ENCODE data around the gene SAMD11. TPM values are rescaled to one million over a fixed set of nuclear protein-coding genes. Genes with fewer than 3 reads are reported as not detected.

The SAMD11 gene
- total RNA-seq, 1 donor from 2014 or later, result 0.53 TPM

DNA sequence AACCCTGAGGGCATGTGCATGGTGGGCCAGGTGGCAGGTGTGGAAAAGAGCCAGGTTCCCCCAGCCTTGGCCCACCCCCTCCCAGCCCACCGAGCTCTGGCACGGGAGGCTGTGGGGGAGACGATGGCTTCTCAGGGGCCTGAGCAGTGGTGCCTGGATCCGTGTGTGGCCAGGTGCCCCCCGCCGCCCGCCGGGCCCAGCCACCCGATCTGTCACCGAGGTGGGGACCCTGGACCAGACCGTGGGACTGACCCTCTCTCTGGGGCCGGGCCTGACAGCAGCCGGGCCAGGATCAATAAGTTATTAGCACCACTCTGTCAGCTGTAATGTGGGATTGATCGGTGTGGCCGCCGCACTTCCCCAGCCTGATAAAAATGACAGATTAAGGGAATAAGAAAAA, 13.8 kb downstream of the SAMD11 start:
- Histone ChIP-seq H3K36me3 (ENCODE audit: control insufficient read depth, insufficient read depth, low read length) (no peaks in the 10 kb centered on the region), H3K4me3 (ENCODE audit: low read depth, low read length) (no peak overlapping the region), H3K27me3 (ENCODE audit: control insufficient read depth, insufficient read depth, low read length) (peaks cover 38% of the 10 kb centered on the region)
- TF ChIP-seq CTCF (IDR thresholded peaks at IDR 0.05; ENCODE audit: insufficient read depth, low read length, severe bottlenecking), result no peak
- DNase-seq (ENCODE audit: low read depth) (no peak), FAIRE-seq (no peak)

- DNase-seq (ENCODE audit: low read depth) (peak; percentile 25), FAIRE-seq (no peak)
- H3K27me3 ChIP-seq (ENCODE audit: control insufficient read depth, insufficient read depth, low read length), result peaks cover 34% of the 10 kb centered on the region
- no peaks in the 10 kb centered on the region for H3K36me3 ChIP-seq (ENCODE audit: control insufficient read depth, insufficient read depth, low read length)
- H3K4me3 ChIP-seq (ENCODE audit: low read depth, low read length), result no peak overlapping the region
- TF ChIP-seq CTCF (IDR thresholded peaks at IDR 0.05; ENCODE audit: insufficient read depth, low read length, severe bottlenecking), result peak; percentile 89
Measured at GRCh38 chr1:938088-938683, 14.5 kb downstream of the SAMD11 start.

DNA sequence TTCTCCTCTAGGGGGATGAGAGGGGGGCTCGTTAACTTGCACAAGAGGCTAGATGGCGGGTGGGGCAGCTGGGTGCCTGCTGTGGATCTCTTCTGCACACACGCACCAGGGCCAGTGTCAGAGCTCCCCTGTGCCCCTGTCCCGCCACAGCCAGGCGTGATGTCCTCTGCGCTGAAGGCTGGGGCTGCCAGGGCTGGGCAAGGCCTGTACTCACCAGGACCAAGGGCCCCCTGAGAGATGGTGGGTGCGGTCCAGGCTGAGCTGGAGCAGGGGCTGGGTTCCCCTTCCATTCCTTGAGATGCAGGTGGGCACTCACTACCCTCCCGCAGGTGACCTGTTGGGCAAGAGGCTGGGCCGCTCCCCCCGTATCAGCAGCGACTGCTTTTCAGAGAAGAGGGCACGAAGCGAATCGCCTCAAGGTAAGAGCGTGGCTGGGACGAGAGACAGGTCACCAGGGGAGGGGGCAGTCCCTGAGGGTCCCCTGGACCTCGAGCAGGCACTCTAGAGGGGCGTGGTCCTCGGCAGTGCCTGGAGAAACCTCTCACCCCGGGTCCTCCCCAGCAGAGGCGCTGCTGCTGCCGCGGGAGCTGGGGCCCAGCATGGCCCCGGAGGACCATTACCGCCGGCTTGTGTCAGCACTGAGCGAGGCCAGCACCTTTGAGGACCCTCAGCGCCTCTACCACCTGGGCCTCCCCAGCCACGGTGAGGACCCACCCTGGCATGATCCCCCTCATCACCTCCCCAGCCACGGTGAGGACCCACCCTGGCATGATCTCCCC, 15.2 kb downstream of the SAMD11 start:
- TF ChIP-seq CTCF (IDR thresholded peaks at IDR 0.05; ENCODE audit: insufficient read depth, low read length, severe bottlenecking), result no peak
- Histone ChIP-seq H3K27me3 (ENCODE audit: control insufficient read depth, insufficient read depth, low read length) (peaks cover 29% of the 10 kb centered on the region), H3K4me3 (ENCODE audit: low read depth, low read length) (no peak overlapping the region), H3K36me3 (ENCODE audit: control insufficient read depth, insufficient read depth, low read length) (no peaks in the 10 kb centered on the region)
- no peak for FAIRE-seq
- DNase-seq (ENCODE audit: low read depth), result no peak

- H3K36me3 ChIP-seq (ENCODE audit: control insufficient read depth, insufficient read depth, low read length), result no peaks in the 10 kb centered on the region
- DNase-seq (ENCODE audit: low read depth) (no peak), FAIRE-seq (no peak)
- no peak overlapping the region for H3K4me3 ChIP-seq (ENCODE audit: low read depth, low read length)
- no peak for TF ChIP-seq CTCF (IDR thresholded peaks at IDR 0.05; ENCODE audit: insufficient read depth, low read length, severe bottlenecking)
- peaks cover 29% of the 10 kb centered on the region for H3K27me3 ChIP-seq (ENCODE audit: control insufficient read depth, insufficient read depth, low read length)
Measured at GRCh38 chr1:939511-940106, 15.9 kb downstream of the SAMD11 start.

- no peaks in the 10 kb centered on the region for H3K36me3 ChIP-seq (ENCODE audit: control insufficient read depth, insufficient read depth, low read length)
- TF ChIP-seq CTCF (IDR thresholded peaks at IDR 0.05; ENCODE audit: insufficient read depth, low read length, severe bottlenecking), result no peak
- peaks cover 23% of the 10 kb centered on the region for H3K27me3 ChIP-seq (ENCODE audit: control insufficient read depth, insufficient read depth, low read length)
- DNase-seq (ENCODE audit: low read depth) (no peak), FAIRE-seq (no peak)
- H3K4me3 ChIP-seq (ENCODE audit: low read depth, low read length), result peak overlapping the region; percentile 25
Measured at GRCh38 chr1:940107-941014, 16.6 kb downstream of the SAMD11 start.

Measured in bronchial epithelial cell (primary cell).